Epidermal melanocyte (primary cell): ENCODE results near the gene STXBP4.

Experiments used
- DNase-seq: peaks from one replicate; pipeline ENCODE4 v3.0.0; 2011; ENCODE audit warnings: low spot score; ENCODE audit not compliant: insufficient read length

The STXBP4 gene

GRCh38 chr17:55167024-55167725 is 198.6 kb downstream of the STXBP4 start:
- DNase-seq, result no peak

- DNase-seq, result no peak
Measured at GRCh38 chr17:55168958-55169687, 200.6 kb downstream of the STXBP4 start.

DNA sequence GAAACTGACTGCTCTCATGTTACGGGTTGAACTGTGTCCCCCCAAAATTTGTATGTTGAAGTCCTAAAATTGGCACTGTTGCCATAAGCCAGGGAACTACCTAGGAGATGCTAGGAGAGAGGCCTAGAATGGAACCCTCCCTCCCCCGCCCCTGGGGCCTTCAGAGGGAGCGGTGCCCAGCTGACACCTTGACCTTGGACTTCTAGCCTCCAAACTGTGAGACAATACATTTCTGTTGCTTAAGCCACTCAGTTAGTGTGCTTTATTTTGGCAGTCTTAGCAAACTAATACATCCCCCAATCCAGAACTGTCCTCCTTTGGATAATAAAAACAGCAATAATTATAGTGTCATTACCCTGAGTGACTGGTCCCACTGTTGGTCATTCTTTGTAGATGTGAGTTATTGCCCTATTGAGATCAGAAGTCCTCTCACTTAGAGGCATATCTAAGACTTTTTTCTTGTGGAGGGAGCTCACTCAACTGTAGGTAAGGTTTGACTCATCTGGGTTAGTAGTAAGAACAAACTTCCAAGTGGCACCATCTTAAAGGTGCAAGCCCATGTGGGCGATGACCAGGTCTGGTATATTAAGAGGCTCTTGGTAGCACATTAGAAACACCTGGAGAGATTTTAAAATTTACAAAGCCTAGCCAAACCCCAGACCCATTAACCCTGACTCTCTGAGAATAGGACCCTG is 203.2 kb downstream of the STXBP4 start:
- DNase-seq, result no peak

DNA sequence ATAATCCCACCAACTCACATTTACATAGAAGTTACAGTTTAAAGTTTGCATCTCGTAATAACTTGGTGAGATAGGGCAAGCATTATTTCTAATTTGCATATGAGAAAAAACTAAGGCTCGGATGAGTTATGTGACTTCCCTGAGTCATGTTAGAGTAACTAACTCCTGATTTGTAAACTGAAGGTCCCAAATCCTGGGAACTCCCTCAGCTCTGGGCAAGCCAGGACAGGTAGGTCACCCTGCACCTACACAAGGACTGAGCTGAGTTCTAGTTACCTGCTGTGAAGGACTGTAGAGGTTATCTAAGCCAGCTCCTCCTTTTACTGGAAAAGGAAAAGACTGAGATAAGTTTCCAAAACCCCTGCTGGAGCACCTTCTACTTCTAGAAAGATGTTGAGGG is 204.0 kb downstream of the STXBP4 start:
- DNase-seq, result no peak

- no peak for DNase-seq
Measured at GRCh38 chr17:55174133-55174532, 205.6 kb downstream of the STXBP4 start.

- DNase-seq, result no peak
Measured at GRCh38 chr17:55175788-55176427, 207.3 kb downstream of the STXBP4 start.

DNA sequence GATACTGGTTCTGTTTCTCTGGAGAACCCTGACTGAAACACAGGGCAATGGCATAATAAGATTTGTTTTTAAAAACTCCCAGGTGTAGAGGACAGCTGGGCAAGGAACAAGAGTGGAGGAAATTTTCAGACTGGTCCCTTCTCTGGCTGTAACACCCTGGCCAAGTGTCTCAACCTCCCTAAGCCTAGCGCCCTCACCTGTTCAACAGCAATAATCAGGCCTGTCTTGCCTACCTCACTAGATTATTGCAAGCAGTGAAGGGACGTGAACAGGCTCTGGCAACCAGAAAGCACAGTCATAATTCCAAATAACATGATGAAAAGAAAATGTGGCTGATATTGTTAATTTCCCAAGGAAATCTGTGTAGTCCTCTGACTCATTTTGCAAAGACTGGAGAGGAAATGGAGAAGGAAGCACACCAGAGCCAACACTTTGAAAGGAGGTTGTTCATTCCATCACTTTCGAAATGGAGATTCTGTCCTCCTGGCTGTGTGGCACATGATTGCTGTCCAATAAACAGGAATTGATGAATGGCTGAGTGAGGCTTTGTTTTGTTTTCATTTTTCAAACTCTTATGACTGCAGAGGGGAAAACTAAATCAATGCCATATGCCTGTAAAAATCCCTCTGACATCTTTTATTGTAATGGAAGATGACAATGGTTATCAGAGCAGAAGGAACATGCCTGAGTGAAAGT is 208.7 kb downstream of the STXBP4 start:
- no peak for DNase-seq

DNA sequence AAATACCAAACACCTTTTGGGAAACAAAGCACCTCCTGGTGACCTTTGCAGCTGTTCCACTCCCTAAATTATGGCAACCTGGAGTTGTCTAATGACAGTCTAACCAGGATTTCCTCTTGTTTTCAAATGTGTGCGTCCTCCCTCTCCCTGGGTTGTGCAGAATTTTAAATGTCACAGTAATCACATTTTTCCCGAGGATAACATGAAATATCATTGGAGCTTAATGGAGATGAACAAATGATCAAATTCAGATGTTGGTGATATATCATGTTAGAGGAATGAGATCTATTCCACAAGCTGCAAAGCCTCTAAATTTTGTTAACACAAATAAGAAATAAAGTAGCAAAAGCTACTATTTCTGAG is 209.3 kb downstream of the STXBP4 start:
- DNase-seq, result no peak

GRCh38 chr17:55186937-55187770 is 218.6 kb downstream of the STXBP4 start:
- no peak for DNase-seq

- no peak for DNase-seq
Measured at GRCh38 chr17:55190748-55191147, 222.2 kb downstream of the STXBP4 start.

DNA sequence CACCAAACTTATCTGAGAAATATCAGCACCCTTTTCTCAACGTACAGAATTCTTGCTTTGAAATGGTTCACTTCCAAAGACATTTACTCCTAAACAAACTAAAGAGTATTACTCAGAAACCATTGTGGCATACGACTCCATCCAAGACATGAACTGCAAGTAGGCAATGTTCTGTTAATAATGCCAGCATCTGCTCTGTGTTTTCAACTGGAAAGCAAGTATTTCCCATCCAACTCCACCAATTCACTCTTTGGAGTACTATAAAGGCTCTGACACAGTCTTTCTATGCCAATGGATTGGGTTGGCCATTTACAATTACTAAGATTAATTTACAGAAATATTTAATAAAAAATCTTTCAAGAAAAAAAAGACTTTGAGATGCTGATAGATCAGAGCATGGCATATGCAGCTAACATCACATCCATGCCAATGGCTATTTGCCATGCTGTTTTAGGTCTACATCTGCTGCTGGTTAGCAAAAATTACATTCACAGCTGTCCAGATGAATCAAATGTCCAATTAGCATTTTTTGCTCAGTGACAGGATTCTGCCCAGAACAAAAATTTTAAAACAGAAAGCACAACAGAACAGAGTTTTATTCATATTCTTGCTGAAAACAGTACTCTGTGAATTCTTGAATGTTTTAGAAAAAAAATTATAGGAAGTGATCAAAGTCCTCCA is 230.3 kb downstream of the STXBP4 start:
- no peak for DNase-seq

- no peak for DNase-seq
Measured at GRCh38 chr17:55200904-55201303, 232.3 kb downstream of the STXBP4 start.

- no peak for DNase-seq
Measured at GRCh38 chr17:55201308-55201932, 232.9 kb downstream of the STXBP4 start.

GRCh38 chr17:55202896-55203295 is 234.3 kb downstream of the STXBP4 start:
- DNase-seq, result no peak

DNA sequence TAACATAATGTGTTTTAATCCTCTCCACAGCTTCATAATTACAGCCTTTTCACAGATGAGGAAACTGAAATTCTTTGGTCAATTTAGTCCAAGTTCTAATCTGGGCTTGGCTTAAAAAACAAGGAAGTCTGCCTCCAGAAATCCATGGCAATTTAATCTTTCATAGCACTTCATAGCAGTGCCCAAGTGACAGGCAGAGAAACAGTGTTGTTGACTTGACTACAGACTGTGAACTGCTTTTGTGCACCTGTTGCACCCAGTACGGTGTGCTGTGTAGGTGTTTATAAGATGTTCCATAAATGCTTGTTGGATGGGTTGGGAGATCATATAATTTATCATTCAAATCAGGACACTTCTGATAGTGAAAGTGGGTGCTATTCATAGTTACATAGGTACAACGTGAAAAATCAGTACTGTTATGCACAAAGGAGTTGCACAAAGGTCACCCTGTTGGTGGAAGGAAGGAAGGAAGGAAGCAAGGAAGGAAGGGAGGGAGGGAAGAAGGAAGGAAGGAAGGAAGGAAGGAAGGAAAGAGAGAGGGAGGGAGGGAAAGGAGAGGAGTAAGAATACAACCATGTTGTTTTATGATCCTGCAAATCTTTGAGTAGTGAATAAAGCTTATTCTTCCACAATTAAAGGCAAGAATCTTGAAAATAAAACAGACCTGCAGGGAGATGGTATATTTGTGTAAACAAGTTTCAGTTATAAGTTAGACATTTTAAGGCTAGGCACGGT is 239.7 kb downstream of the STXBP4 start:
- DNase-seq, result no peak

DNA sequence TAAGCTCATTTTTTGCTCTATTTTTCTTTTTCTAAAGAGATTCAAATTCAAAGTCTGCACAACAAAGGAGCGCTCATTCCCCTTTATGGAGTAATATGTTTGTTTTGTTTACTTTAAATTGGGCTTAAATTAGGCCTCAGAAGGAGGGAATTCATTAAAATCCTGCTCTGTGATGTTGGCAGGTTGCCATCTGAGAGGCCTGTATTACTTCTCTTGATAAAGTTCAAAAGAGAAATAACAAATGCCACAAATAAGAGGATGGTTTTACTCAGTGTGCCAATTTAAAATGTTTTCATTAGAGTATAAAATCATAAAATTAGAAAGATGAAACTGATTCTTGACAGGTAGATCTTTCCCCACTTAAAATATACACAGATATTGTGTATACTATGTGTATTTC is 241.7 kb downstream of the STXBP4 start:
- no peak for DNase-seq

DNA sequence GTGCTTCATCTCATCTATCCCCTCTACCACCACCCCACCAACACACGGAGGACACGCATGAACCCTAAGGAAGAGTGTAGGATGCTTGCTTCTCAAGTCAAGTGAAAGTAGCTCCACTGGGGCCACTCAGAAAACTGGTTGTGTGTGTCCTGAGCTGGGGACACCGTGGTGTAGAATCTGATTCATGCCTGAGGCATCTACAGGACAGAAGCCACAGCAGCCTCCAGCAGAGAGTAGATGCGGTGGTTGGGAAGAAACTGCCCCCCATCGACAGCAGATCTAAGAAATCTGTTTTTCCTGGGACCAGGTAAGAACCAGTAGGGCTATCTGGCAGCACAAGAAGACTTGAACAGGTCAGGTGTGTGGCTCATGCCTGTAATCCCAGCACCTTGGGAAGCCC is 244.3 kb downstream of the STXBP4 start:
- no peak for DNase-seq

- no peak for DNase-seq
Measured at GRCh38 chr17:55215711-55216110, 247.1 kb downstream of the STXBP4 start.

DNA sequence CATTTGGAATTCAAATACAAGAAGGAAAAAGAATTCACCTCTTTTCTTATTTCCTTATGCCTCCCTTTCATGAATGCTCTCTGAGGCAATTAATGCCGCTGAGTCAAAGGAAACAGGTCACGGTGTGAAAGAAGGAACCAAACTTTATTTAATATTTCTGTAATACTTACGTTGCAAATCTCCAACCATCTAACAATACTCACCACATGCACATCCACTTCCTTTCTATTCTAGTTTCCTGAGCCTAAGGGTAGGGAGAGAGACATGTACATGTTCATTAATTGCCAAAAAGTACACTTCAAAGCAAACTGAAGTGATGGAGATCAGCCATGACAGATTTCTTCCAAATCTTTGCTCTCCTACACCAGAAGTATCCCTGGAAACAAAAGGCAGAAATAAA is 248.3 kb downstream of the STXBP4 start:
- no peak for DNase-seq
